Measurements from ENCODE around the gene PPFIA2. TPM values are rescaled to one million over a fixed set of nuclear protein-coding genes. Genes with fewer than 3 reads are reported as not detected.
A peak's percentile ranks its signal among the peaks of the same experiment; 100 is the strongest.

The PPFIA2 gene
- total RNA-seq (not detected), total RNA-seq (0 to 0.42 (median 0) reads per million in 172 experiments)
- not detected for polyA plus RNA-seq (2013, experiment 1 of 2)
- not detected for polyA plus RNA-seq (2013, experiment 2 of 2)

- Histone ChIP-seq H3K27me3 (ENCODE audit: control insufficient read depth in 1 of 2, insufficient read depth in 2 of 2, low read length in 2 of 2) (peaks cover 10 to 32% of the 10 kb centered on the region in 2 experiments), H3K36me3 (ENCODE audit: insufficient read depth, low read length) (no peaks in the 10 kb centered on the region), H3K27ac (ENCODE audit: low read depth in 1 of 2, low read length in 2 of 2) (no peak within 1 kb of the TSS), H3K4me1 (ENCODE audit: insufficient read depth, low read length) (peaks cover 12% of the 10 kb centered on the region), H3K4me3 (ENCODE audit: low read length) (peak within 1 kb of the TSS; percentile 39), H3K9me3 (ENCODE audit: control insufficient read depth in 1 of 2, insufficient read depth in 1 of 2, low read length in 2 of 2) (peaks cover 0 to 11% of the 10 kb centered on the region in 2 experiments)
- intact Hi-C loops (cut with DNase I, micrococcal nuclease): no loop called here
- TF ChIP-seq CTCF (IDR thresholded peaks at IDR 0.05): no peak
- H3K4me1 Mint-ChIP-seq (ENCODE audit: low read depth): peaks cover 13% of the 10 kb centered on the region
- H3K36me3 Mint-ChIP-seq (ENCODE audit: low read depth): no peaks in the 10 kb centered on the region
- ATAC-seq (ENCODE audit: poor library complexity): peak; percentile 46
- H3K9me3 Mint-ChIP-seq: no peaks in the 10 kb centered on the region
- peak within 1 kb of the TSS; percentile 52 for H3K4me3 Mint-ChIP-seq
- ChIA-PET POLR2A (no interaction called here), CTCF (no interaction called here)
- H3K27me3 Mint-ChIP-seq: peaks cover 52% of the 10 kb centered on the region
- H3K27ac Mint-ChIP-seq: no peak within 1 kb of the TSS
- DNase-seq: peak in 5 of 14 experiments; percentile 5 to 41 (median 15)
Measured at GRCh38 chr12:81759190-81760051, at the start of gene PPFIA2. Gene PPFIA2 (minus strand): TSS chr12:81759350.

GRCh38 chr12:81800298-81801148, 41.4 kb upstream of the PPFIA2 start:
- Mint-ChIP-seq H3K4me1 (ENCODE audit: low read depth) (no peaks in the 10 kb centered on the region), H3K36me3 (ENCODE audit: low read depth) (no peaks in the 10 kb centered on the region), H3K9me3 (no peaks in the 10 kb centered on the region), H3K4me3 (no peak overlapping the region), H3K27ac (no peak overlapping the region), H3K27me3 (peaks cover 20% of the 10 kb centered on the region)
- Histone ChIP-seq H3K36me3 (ENCODE audit: insufficient read depth, low read length) (no peaks in the 10 kb centered on the region), H3K27ac (ENCODE audit: low read depth in 1 of 2, low read length in 2 of 2) (no peak overlapping the region), H3K27me3 (ENCODE audit: control insufficient read depth in 1 of 2, insufficient read depth in 2 of 2, low read length in 2 of 2) (no peaks in the 10 kb centered on the region), H3K9me3 (ENCODE audit: control insufficient read depth in 1 of 2, insufficient read depth in 1 of 2, low read length in 2 of 2) (no peaks in the 10 kb centered on the region), H3K4me1 (ENCODE audit: insufficient read depth, low read length) (no peaks in the 10 kb centered on the region), H3K4me3 (ENCODE audit: low read length) (no peak overlapping the region)
- ATAC-seq (ENCODE audit: poor library complexity) (no peak), DNase-seq (no peak)
- intact Hi-C loops (cut with DNase I, micrococcal nuclease): no loop called here
- TF ChIP-seq CTCF (IDR thresholded peaks at IDR 0.05): no peak
- CTCF ChIA-PET: no interaction called here
- POLR2A ChIA-PET: no interaction called here

- Mint-ChIP-seq H3K27me3 (peaks cover 20% of the 10 kb centered on the region), H3K4me1 (ENCODE audit: low read depth) (no peaks in the 10 kb centered on the region), H3K36me3 (ENCODE audit: low read depth) (no peaks in the 10 kb centered on the region), H3K4me3 (no peak overlapping the region), H3K9me3 (no peaks in the 10 kb centered on the region), H3K27ac (no peak overlapping the region)
- DNase-seq (no peak), ATAC-seq (ENCODE audit: poor library complexity) (no peak)
- TF ChIP-seq CTCF (IDR thresholded peaks at IDR 0.05): no peak
- Histone ChIP-seq H3K27me3 (ENCODE audit: control insufficient read depth in 1 of 2, insufficient read depth in 2 of 2, low read length in 2 of 2) (no peaks in the 10 kb centered on the region), H3K4me1 (ENCODE audit: insufficient read depth, low read length) (no peaks in the 10 kb centered on the region), H3K36me3 (ENCODE audit: insufficient read depth, low read length) (no peaks in the 10 kb centered on the region), H3K27ac (ENCODE audit: low read depth in 1 of 2, low read length in 2 of 2) (no peak overlapping the region), H3K9me3 (ENCODE audit: control insufficient read depth in 1 of 2, insufficient read depth in 1 of 2, low read length in 2 of 2) (no peaks in the 10 kb centered on the region), H3K4me3 (ENCODE audit: low read length) (no peak overlapping the region)
- CTCF ChIA-PET: no interaction called here
- POLR2A ChIA-PET: no interaction called here
- intact Hi-C loops (cut with DNase I, micrococcal nuclease): loop anchor here in 1 of 2 experiments (10.0 kb wide), 1 partner anchor 187 kb away; no protein-coding TSS in a partner anchor
Measured at GRCh38 chr12:81798294-81798693, 39.1 kb upstream of the PPFIA2 start.
